Renal pelvis (tissue), 3 donors: ENCODE results near the gene RSPRY1. TPM values are rescaled to one million over a fixed set of nuclear protein-coding genes. Genes with fewer than 3 reads are reported as not detected.

Source experiments
- polyA plus RNA-seq, 3 donors: library from polyadenylated mRNA; unstranded; fragments of 120-200 nt; gene quantifications; one replicate each; pipeline ENCODE4 v1.2.1, GENCODE V29; 2013; ENCODE audit not compliant: insufficient read length in 3 of 3

Gene RSPRY1
- polyA plus RNA-seq, 3 donors: 44.2 to 50.3 (median 44.7) TPM

Other genes starting within 250 kb of the RSPRY1 start
- 10 to 100 TPM; 10.2 to 12.1 (median 10.5) TPM for gene CETP, start 224.4 kb upstream of the RSPRY1 start, polyA plus RNA-seq
- 1 to 10 TPM; 1.8 to 4.3 (median 3.5) TPM for gene NLRC5, start 196.8 kb upstream of the RSPRY1 start, polyA plus RNA-seq
- gene CPNE2, start 93.7 kb upstream of the RSPRY1 start, polyA plus RNA-seq: 10 to 100 TPM; 35.1 to 40.3 (median 36.4) TPM
- gene PSME3IP1, start 290 bp upstream of the RSPRY1 start, polyA plus RNA-seq: 100 to 1,000 TPM in 2 of 3 donors, 10 to 100 TPM in 1; 97.8 to 135 (median 124) TPM
- gene ARL2BP, start 58.9 kb downstream of the RSPRY1 start, polyA plus RNA-seq: 10 to 100 TPM; 70.7 to 71.1 (median 70.9) TPM
- gene PLLP, start 98.3 kb downstream of the RSPRY1 start, polyA plus RNA-seq: 10 to 100 TPM; 22.5 to 26.6 (median 24.7) TPM
- gene CCL22, start 172.5 kb downstream of the RSPRY1 start, polyA plus RNA-seq: under 1 TPM; 0.06 to 0.18 (median 0.13) TPM
- gene CX3CL1, start 186.2 kb downstream of the RSPRY1 start, polyA plus RNA-seq: 10 to 100 TPM; 30.3 to 33.2 (median 32.3) TPM
- under 1 TPM in 2 of 3 donors, not detected in 1; 0.21 to 0.43 TPM for gene CCL17, start 218.4 kb downstream of the RSPRY1 start, polyA plus RNA-seq